HepG2 (cell line): Measurements from ENCODE around the gene ADAM15. TPM values are rescaled to one million over a fixed set of nuclear protein-coding genes. Genes with fewer than 3 reads are reported as not detected.

ENCODE experiments used
- AGO1 ChIP-seq: fragments of 200-400 bp; formaldehyde crosslinking; IDR thresholded peaks from 2 replicates; pipeline ENCODE4 v1.6.1; 2017; ENCODE audit warnings: mild to moderate bottlenecking, low read depth, low read length, moderate library complexity; ENCODE audit not compliant: poor library complexity, severe bottlenecking
- ELK4 ChIP-seq: sonication (generic); formaldehyde crosslinking; IDR thresholded peaks from 2 replicates; pipeline ENCODE4 v1.9.0; 2021; ENCODE audit warnings: missing genetic modification reagents, borderline replicate concordance
- MAX ChIP-seq: IDR thresholded peaks from 2 replicates; pipeline ENCODE4 v1.6.1; 2012; ENCODE audit warnings: inconsistent platforms
- MLLT10 ChIP-seq: sonication (generic); formaldehyde crosslinking; IDR thresholded peaks from 2 replicates; pipeline ENCODE4 v1.4.0; 2020; ENCODE audit warnings: missing genetic modification reagents
- SMYD3 ChIP-seq: sonication (generic); formaldehyde crosslinking; IDR thresholded peaks from 2 replicates; pipeline ENCODE4 v1.8.1; 2023; ENCODE audit warnings: mild to moderate bottlenecking, missing genetic modification reagents
- SRF ChIP-seq: IDR thresholded peaks from 2 replicates; pipeline ENCODE4 v1.6.1; 2011; ENCODE audit warnings: mild to moderate bottlenecking, low read depth, low read length, moderate library complexity
- TBP ChIP-seq: sonication (generic); formaldehyde crosslinking; IDR thresholded peaks from 2 replicates; pipeline ENCODE4 v1.5.0; 2020; ENCODE audit warnings: missing genetic modification reagents
- THAP7 ChIP-seq: sonication (generic); formaldehyde crosslinking; IDR thresholded peaks from 2 replicates; pipeline ENCODE4 v1.8.1; 2023; ENCODE audit warnings: mild to moderate bottlenecking, missing genetic modification reagents
- ZBTB2 ChIP-seq: sonication (generic); formaldehyde crosslinking; IDR thresholded peaks from 2 replicates; pipeline ENCODE4 v1.8.0; 2022; ENCODE audit warnings: low read depth, missing genetic modification reagents
- ZBTB21 ChIP-seq: sonication (generic); formaldehyde crosslinking; IDR thresholded peaks from 2 replicates; pipeline ENCODE4 v1.4.0; 2020; ENCODE audit warnings: missing genetic modification reagents
- ZMYM4 ChIP-seq: sonication (generic); formaldehyde crosslinking; IDR thresholded peaks from 2 replicates; pipeline ENCODE4 v1.8.1; 2023; ENCODE audit warnings: mild to moderate bottlenecking, missing genetic modification reagents
- ZNF24 ChIP-seq: fragments of 450-650 bp; IDR thresholded peaks from 2 replicates; pipeline ENCODE4 v1.6.1; 2017; ENCODE audit warnings: antibody characterized with exemption, mild to moderate bottlenecking
- ZNF292 ChIP-seq: sonication (generic); formaldehyde crosslinking; IDR thresholded peaks from 2 replicates; pipeline ENCODE4 v1.8.1; 2022; ENCODE audit warnings: mild to moderate bottlenecking, low read depth, missing genetic modification reagents, borderline replicate concordance
- ZNF460 ChIP-seq: sonication (generic); formaldehyde crosslinking; IDR thresholded peaks from 2 replicates; pipeline ENCODE4 v1.5.1; 2020; ENCODE audit warnings: missing genetic modification reagents, mild to moderate bottlenecking, borderline replicate concordance
- ZNF543 ChIP-seq: sonication (generic); formaldehyde crosslinking; IDR thresholded peaks from 2 replicates; pipeline ENCODE4 v1.4.0; 2020; ENCODE audit warnings: mild to moderate bottlenecking, missing genetic modification reagents
- ZNF574 ChIP-seq: sonication (generic); formaldehyde crosslinking; IDR thresholded peaks from 2 replicates; pipeline ENCODE4 v1.4.0; 2020; ENCODE audit warnings: missing genetic modification reagents
- ZNF7 ChIP-seq: IDR thresholded peaks from 2 replicates; pipeline ENCODE4 v1.6.1; 2016; ENCODE audit warnings: missing biosample characterization, missing genetic modification reagents
- ZNF710 ChIP-seq: sonication (generic); formaldehyde crosslinking; IDR thresholded peaks from 2 replicates; pipeline ENCODE4 v1.5.0; 2020; ENCODE audit warnings: mild to moderate bottlenecking, missing genetic modification reagents, borderline replicate concordance
- ZNF720 ChIP-seq: sonication (generic); formaldehyde crosslinking; IDR thresholded peaks from 2 replicates; pipeline ENCODE4 v1.4.0; 2020; ENCODE audit warnings: missing genetic modification reagents
- ZSCAN31 ChIP-seq: sonication (generic); formaldehyde crosslinking; IDR thresholded peaks from 2 replicates; pipeline ENCODE4 v1.5.0; 2020; ENCODE audit warnings: low read depth, mild to moderate bottlenecking, missing genetic modification reagents
- polyA plus RNA-seq, 8 experiments: library from polyadenylated mRNA; depleted of rRNA in 3 of 8; stranded (reverse) in 7 of 8; unstranded in 1 of 8; fragments of >200 nt; fragmentation: Illumina TruSeq in 4 of 8; extraction: Trizol in 4 of 8; gene quantifications; 2 replicates each; pipeline versions ENCODE4 v1.2.1 to v1.2.3, GENCODE V29; 2011 to 2016; ENCODE audit warnings: low read depth in 4 of 8, missing spikeins in 1 of 8, mixed read lengths in 1 of 8; ENCODE audit not compliant: insufficient read depth in 1 of 8
- total RNA-seq, 5 experiments: library from RNA; depleted of rRNA; stranded (reverse); fragments of >200 nt; fragmentation: Illumina TruSeq; extraction: Trizol; gene quantifications; 2 replicates each; pipeline ENCODE4 v1.2.3, GENCODE V29; 2016; ENCODE audit warnings: low read depth in 1 of 5

Gene ADAM15
- total and polyA plus RNA-seq, 2 of the 13 experiments (the other 11 are each of a cell fraction or from before 2014, with no cell fraction given): 17.9 to 25.6 TPM

- TF ChIP-seq MLLT10 (CRISPR knock-in tag): no peak
- no peak for TF ChIP-seq TBP (CRISPR knock-in tag)
- peak; percentile 8; the same call in 1 of the 2 replicates for TF ChIP-seq ZMYM4
- TF ChIP-seq ELK4 (CRISPR knock-in tag): no peak
- no peak for TF ChIP-seq ZNF710 (CRISPR knock-in tag)
- TF ChIP-seq ZNF720 (CRISPR knock-in tag): no peak
- no peak for TF ChIP-seq ZNF292 (CRISPR knock-in tag)
- no peak for TF ChIP-seq ZNF460 (CRISPR knock-in tag)
- TF ChIP-seq AGO1: peak; percentile 18
- TF ChIP-seq ZBTB21 (CRISPR knock-in tag): no peak
- no peak for TF ChIP-seq ZNF24
- 0 out of 2 replicates have a peak, but pooled peaks have one; percentile 3 for TF ChIP-seq ZNF543 (CRISPR knock-in tag)
- no peak for TF ChIP-seq SMYD3 (CRISPR knock-in tag)
- TF ChIP-seq ZNF7 (CRISPR knock-in tag): no peak
- no peak for TF ChIP-seq ZSCAN31 (CRISPR knock-in tag)
- 0 out of 2 replicates have a peak, but pooled peaks have one; percentile 12 for TF ChIP-seq ZBTB2 (CRISPR knock-in tag)
- peak; percentile 68; the same call in 1 of the 2 replicates for TF ChIP-seq MAX
- TF ChIP-seq THAP7 (CRISPR knock-in tag): 0 out of 2 replicates have a peak, but pooled peaks have one; percentile 30
- TF ChIP-seq SRF: no peak
- peak; percentile 47; the same call in 1 of the 2 replicates for TF ChIP-seq ZNF574
Observed at GRCh38 chr1:155051342-155051776, 243 bp downstream of the ADAM15 start (continued).
